Stimulated activated CD4-positive, alpha-beta T cell treated with anti-CD3 and anti-CD28 coated beads, Interleukin-4, amount 100 ng/mL, for 4 hours (primary cell): ENCODE results near the gene ZNF189.
"Not testable (repeated sequence)": the region's sequence is repeated elsewhere in the genome, so short reads cannot be mapped to it uniquely, and the experiment has no call there.

Experiments
- DNase-seq, 2 experiments: peaks; one replicate each; pipeline ENCODE4 v3.0.0-alpha.2; 2020

The ZNF189 gene

GRCh38 chr9:101381118-101381517 lies 17.5 kb upstream of the ZNF189 start:
- DNase-seq, result no peak

GRCh38 chr9:101381833-101382342 lies 16.8 kb upstream of the ZNF189 start:
- no peak for DNase-seq

GRCh38 chr9:101383361-101383760 lies 15.3 kb upstream of the ZNF189 start:
- DNase-seq, result no peak

GRCh38 chr9:101384873-101385536 lies 13.6 kb upstream of the ZNF189 start, which contains the start of gene BAAT:
Gene BAAT (minus strand): TSS chr9:101385006. CDS start chr9:101371404, 13,602 bp downstream.
- DNase-seq, result not testable (repeated sequence)

GRCh38 chr9:101387871-101388506 lies 10.7 kb upstream of the ZNF189 start:
- no peak for DNase-seq

GRCh38 chr9:101388507-101388993 lies 10.1 kb upstream of the ZNF189 start:
- DNase-seq, result no peak

GRCh38 chr9:101393135-101393534 lies 5.5 kb upstream of the ZNF189 start:
- no peak for DNase-seq

GRCh38 chr9:101394687-101395086 lies 4.0 kb upstream of the ZNF189 start:
- no peak for DNase-seq

GRCh38 chr9:101397746-101398067 lies 944 bp upstream of the ZNF189 start:
- DNase-seq, result no peak

- no peak for DNase-seq
These were observed 435 bp downstream of the ZNF189 start for GRCh38 chr9:101398930-101399642.

GRCh38 chr9:101399643-101399970 lies 956 bp downstream of the ZNF189 start:
- DNase-seq, result no peak

- no peak for DNase-seq
These were observed 1.5 kb downstream of the ZNF189 start for GRCh38 chr9:101400120-101400519.

GRCh38 chr9:101403516-101404285 lies 5.0 kb downstream of the ZNF189 start:
- DNase-seq, result no peak

GRCh38 chr9:101408374-101409078 lies 9.9 kb downstream of the ZNF189 start:
- DNase-seq, result no peak

- DNase-seq, result no peak
These were observed 10.4 kb downstream of the ZNF189 start for GRCh38 chr9:101409079-101409477.

GRCh38 chr9:101414839-101415238 lies 16.2 kb downstream of the ZNF189 start:
- no peak for DNase-seq

- no peak for DNase-seq
These were observed 16.9 kb downstream of the ZNF189 start for GRCh38 chr9:101415578-101415977.

- no peak for DNase-seq
These were observed 18.7 kb downstream of the ZNF189 start for GRCh38 chr9:101417389-101417788.

GRCh38 chr9:101417977-101418376 lies 19.3 kb downstream of the ZNF189 start:
- no peak for DNase-seq

- DNase-seq, result no peak
These were observed 20.1 kb downstream of the ZNF189 start for GRCh38 chr9:101418518-101419430.

- DNase-seq, result no peak
These were observed 21.2 kb downstream of the ZNF189 start for GRCh38 chr9:101419863-101420262.
